ENCODE results near the gene RASIP1.

- no peak for TF ChIP-seq ZNF792 (tag by site-specific recombination; IDR thresholded peaks at IDR 0.05)
- TF ChIP-seq ZNF114 (tag by site-specific recombination; IDR thresholded peaks at IDR 0.05) = no peak
- TF ChIP-seq CTCF (tag by site-specific recombination; IDR thresholded peaks at IDR 0.05) = no peak
- TF ChIP-seq ZNF138 (tag by site-specific recombination; IDR thresholded peaks at IDR 0.05; ENCODE audit: borderline replicate concordance) = no peak
These were observed 6.5 kb upstream of the RASIP1 start, which contains the start of gene IZUMO1 for GRCh38 chr19:48746738-48747575.
